HepG2 (cell line): Measurements from ENCODE around the gene DNAJA2. TPM values are rescaled to one million over a fixed set of nuclear protein-coding genes. Genes with fewer than 3 reads are reported as not detected.
A peak's percentile ranks its signal among the peaks of the same experiment; 100 is the strongest.

ENCODE experiments used
- BCL6 ChIP-seq: IDR thresholded peaks from 2 replicates; pipeline ENCODE4 v1.6.1; 2016; ENCODE audit warnings: missing genetic modification reagents, missing compliant biosample characterization
- DPF2 ChIP-seq: sonication (generic); formaldehyde crosslinking; IDR thresholded peaks from 2 replicates; pipeline ENCODE4 v1.4.0; 2020; ENCODE audit warnings: mild to moderate bottlenecking, low read depth, missing genetic modification reagents, borderline replicate concordance
- ELF3 ChIP-seq: IDR thresholded peaks from 2 replicates; pipeline ENCODE4 v1.6.1; 2016; ENCODE audit warnings: missing genetic modification reagents, missing compliant biosample characterization
- FOXO1 ChIP-seq: sonication (generic); formaldehyde crosslinking; IDR thresholded peaks from 2 replicates; pipeline ENCODE4 v1.4.0; 2020; ENCODE audit warnings: missing genetic modification reagents
- KDM2A ChIP-seq: sonication (generic); formaldehyde crosslinking; IDR thresholded peaks from 2 replicates; pipeline ENCODE4 v1.4.0; 2020; ENCODE audit warnings: low read depth, missing genetic modification reagents, borderline replicate concordance
- MED1 ChIP-seq: sonication (generic); formaldehyde crosslinking; IDR thresholded peaks from 2 replicates; pipeline ENCODE4 v1.4.0; 2020; ENCODE audit warnings: missing genetic modification reagents
- YEATS2 ChIP-seq: sonication (generic); formaldehyde crosslinking; IDR thresholded peaks from 2 replicates; pipeline ENCODE4 v1.4.0; 2020; ENCODE audit warnings: missing genetic modification reagents, borderline replicate concordance
- ZMAT5 ChIP-seq: sonication (generic); formaldehyde crosslinking; IDR thresholded peaks from 2 replicates; pipeline ENCODE4 v1.5.0; 2020; ENCODE audit warnings: mild to moderate bottlenecking, low read depth, missing genetic modification reagents, borderline replicate concordance
- ZNF251 ChIP-seq: sonication (generic); formaldehyde crosslinking; IDR thresholded peaks from 2 replicates; pipeline ENCODE4 v1.9.0; 2021; ENCODE audit warnings: mild to moderate bottlenecking, missing genetic modification reagents
- ZNF331 ChIP-seq: sonication (generic); formaldehyde crosslinking; IDR thresholded peaks from 2 replicates; pipeline ENCODE4 v1.4.0; 2020; ENCODE audit warnings: missing genetic modification reagents
- ZNF784 ChIP-seq: sonication (generic); formaldehyde crosslinking; IDR thresholded peaks from 2 replicates; pipeline ENCODE4 v1.5.1; 2020; ENCODE audit warnings: missing genetic modification reagents, mild to moderate bottlenecking, borderline replicate concordance
- polyA plus RNA-seq, 8 experiments: library from polyadenylated mRNA; depleted of rRNA in 3 of 8; stranded (reverse) in 7 of 8; unstranded in 1 of 8; fragments of >200 nt; fragmentation: Illumina TruSeq in 4 of 8; extraction: Trizol in 4 of 8; gene quantifications; 2 replicates each; pipeline versions ENCODE4 v1.2.1 to v1.2.3, GENCODE V29; 2011 to 2016; ENCODE audit warnings: low read depth in 4 of 8, missing spikeins in 1 of 8, mixed read lengths in 1 of 8; ENCODE audit not compliant: insufficient read depth in 1 of 8
- total RNA-seq, 5 experiments: library from RNA; depleted of rRNA; stranded (reverse); fragments of >200 nt; fragmentation: Illumina TruSeq; extraction: Trizol; gene quantifications; 2 replicates each; pipeline ENCODE4 v1.2.3, GENCODE V29; 2016; ENCODE audit warnings: low read depth in 1 of 5
- TF ChIP-seq, protein P1 (sequence below): IDR thresholded peaks from 2 replicates; pipeline ENCODE4 v1.6.1; 2016; ENCODE audit warnings: control low read depth

Gene DNAJA2
- total and polyA plus RNA-seq, 2 of the 13 experiments (the other 11 are each of a cell fraction or from before 2014, with no cell fraction given): 25.4 to 176 TPM

DNA sequence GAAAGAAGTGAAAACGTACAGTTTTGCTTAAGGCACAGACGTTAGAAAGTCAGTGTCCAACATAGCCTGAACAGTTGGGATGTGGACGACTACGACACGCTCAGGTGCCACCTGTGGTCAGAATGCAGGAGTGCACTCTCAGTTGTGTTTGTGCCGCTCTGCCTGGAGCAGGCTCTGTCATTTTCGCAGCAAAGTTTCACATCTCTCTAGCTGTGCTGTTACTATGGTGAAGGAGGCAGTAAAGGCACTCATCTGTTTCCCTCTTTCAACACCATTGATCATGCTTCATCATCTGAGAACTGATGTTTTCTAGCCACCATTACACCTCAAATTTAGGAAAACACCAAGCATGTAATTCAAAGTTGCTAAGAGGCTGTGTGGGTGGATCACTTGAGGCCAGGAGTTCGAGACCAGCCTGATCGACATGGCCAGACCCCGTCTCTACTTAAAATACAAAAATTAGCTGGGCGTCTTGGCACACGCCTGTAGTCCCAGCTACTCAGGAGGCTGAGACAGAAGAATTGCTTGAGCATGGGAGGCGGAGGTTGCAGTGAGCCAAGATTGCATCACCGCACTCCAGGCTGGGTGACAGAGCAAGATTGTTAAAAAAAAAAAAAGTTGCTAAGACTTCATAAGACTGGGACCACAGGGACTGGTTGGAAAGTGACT, 44.9 kb upstream of the DNAJA2 start (continued):
- TF ChIP-seq ZNF784 (CRISPR knock-in tag): 0 out of 2 replicates have a peak, but pooled peaks have one; percentile 39
- TF ChIP-seq ELF3 (CRISPR knock-in tag): peak; percentile 42; the same call in 1 of the 2 replicates
- TF ChIP-seq YEATS2 (CRISPR knock-in tag): peak; percentile 43; the same call in 1 of the 2 replicates
- TF ChIP-seq BCL6: 0 out of 2 replicates have a peak, but pooled peaks have one; percentile 5
- TF ChIP-seq FOXO1 (CRISPR knock-in tag): peak; percentile 51; the same call in 1 of the 2 replicates
- TF ChIP-seq DPF2 (CRISPR knock-in tag): 0 out of 2 replicates have a peak, but pooled peaks have one; percentile 28
- no peak for TF ChIP-seq ZNF251 (CRISPR knock-in tag)
- TF ChIP-seq MED1 (CRISPR knock-in tag): 0 out of 2 replicates have a peak, but pooled peaks have one; percentile 15
- TF ChIP-seq, protein P1, sequence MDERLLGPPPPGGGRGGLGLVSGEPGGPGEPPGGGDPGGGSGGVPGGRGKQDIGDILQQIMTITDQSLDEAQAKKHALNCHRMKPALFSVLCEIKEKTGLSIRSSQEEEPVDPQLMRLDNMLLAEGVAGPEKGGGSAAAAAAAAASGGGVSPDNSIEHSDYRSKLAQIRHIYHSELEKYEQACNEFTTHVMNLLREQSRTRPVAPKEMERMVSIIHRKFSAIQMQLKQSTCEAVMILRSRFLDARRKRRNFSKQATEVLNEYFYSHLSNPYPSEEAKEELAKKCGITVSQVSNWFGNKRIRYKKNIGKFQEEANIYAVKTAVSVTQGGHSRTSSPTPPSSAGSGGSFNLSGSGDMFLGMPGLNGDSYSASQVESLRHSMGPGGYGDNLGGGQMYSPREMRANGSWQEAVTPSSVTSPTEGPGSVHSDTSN (CRISPR knock-in tag): no peak
- peak; percentile 51; the same call in 1 of the 2 replicates for TF ChIP-seq ZNF331 (CRISPR knock-in tag)
- peak; percentile 82 for TF ChIP-seq KDM2A
- no peak for TF ChIP-seq ZMAT5
